ENCODE results near the gene FTSJ3.

The FTSJ3 gene

GRCh38 chr17:63819585-63820537, 7.6 kb downstream of the FTSJ3 start:
- H3K36me3 ChIP-seq (replicated peaks; ENCODE audit: insufficient read depth, low read length): peaks cover 32% of the 10 kb centered on the region
- no peak overlapping the region for H3K9ac ChIP-seq (ENCODE audit: low read length)

DNA sequence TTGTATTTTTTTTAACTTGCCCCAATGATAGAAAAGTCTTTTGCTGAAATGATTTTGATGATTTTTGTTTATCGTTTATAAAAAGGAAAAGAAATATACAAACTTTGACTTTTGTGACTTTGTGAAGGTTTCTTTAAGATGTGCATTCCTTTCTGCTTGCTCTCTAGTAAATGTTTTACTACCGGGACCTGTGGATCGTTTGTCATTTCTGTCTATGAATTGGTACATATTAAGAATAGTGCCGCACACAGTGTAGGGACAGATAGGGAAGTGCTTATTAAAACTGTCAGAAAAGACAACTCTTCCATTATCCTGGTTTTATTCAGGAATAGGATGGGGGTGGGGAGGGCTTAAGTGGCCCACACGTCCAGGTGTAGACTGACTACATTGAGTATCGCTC, 8.3 kb downstream of the FTSJ3 start:
- peaks cover 35% of the 10 kb centered on the region for H3K36me3 ChIP-seq (replicated peaks; ENCODE audit: insufficient read depth, low read length)
- no peaks in the 10 kb centered on the region for H3K9me2 ChIP-seq (replicated peaks; ENCODE audit: insufficient read depth, low read length)
- H3F3A ChIP-seq (ENCODE audit: insufficient read depth, low read length): peaks cover 10% of the 10 kb centered on the region
- H3K27ac ChIP-seq (ENCODE audit: low read length): no peak overlapping the region
- H3K9me3 ChIP-seq (replicated peaks; ENCODE audit: insufficient read depth, low read length): no peaks in the 10 kb centered on the region
- H2AFZ ChIP-seq (ENCODE audit: low read length): no peak overlapping the region
- no peaks in the 10 kb centered on the region for H4K20me1 ChIP-seq (ENCODE audit: insufficient read depth, low read length)
- no peaks in the 10 kb centered on the region for H3K4me1 ChIP-seq (ENCODE audit: low read length)
- peaks cover 24% of the 10 kb centered on the region for H3K79me2 ChIP-seq (ENCODE audit: low read length)
- H3K4me3 ChIP-seq (ENCODE audit: low read length): no peak overlapping the region
- H3K4me2 ChIP-seq (ENCODE audit: low read depth, low read length): no peak overlapping the region
- TF ChIP-seq EZH2phosphoT487 (IDR thresholded peaks at IDR 0.05; ENCODE audit: low read length): no peak
- no peak for TF ChIP-seq CTCF (IDR thresholded peaks at IDR 0.05; ENCODE audit: low read length)
- no peak for TF ChIP-seq EZH2 (optimal IDR thresholded peaks at IDR 0.05; ENCODE audit: low read depth, low read length)
- DNase-seq: no peak
- H3K27me3 ChIP-seq (replicated peaks; ENCODE audit: insufficient read depth, low read length): no peaks in the 10 kb centered on the region
- H3K9ac ChIP-seq (ENCODE audit: low read length): no peak overlapping the region

More at GRCh38 chr17:63819585-63820537, 7.6 kb downstream of the FTSJ3 start:
- Histone ChIP-seq H3K4me3 (ENCODE audit: low read length) (no peak overlapping the region), H3K4me1 (ENCODE audit: low read length) (no peaks in the 10 kb centered on the region), H3K27me3 (replicated peaks; ENCODE audit: insufficient read depth, low read length) (no peaks in the 10 kb centered on the region), H4K20me1 (ENCODE audit: insufficient read depth, low read length) (no peaks in the 10 kb centered on the region), H3K9me2 (replicated peaks; ENCODE audit: insufficient read depth, low read length) (no peaks in the 10 kb centered on the region), H3F3A (ENCODE audit: insufficient read depth, low read length) (peaks cover 10% of the 10 kb centered on the region), H3K4me2 (ENCODE audit: low read depth, low read length) (no peak overlapping the region), H2AFZ (ENCODE audit: low read length) (no peak overlapping the region), H3K79me2 (ENCODE audit: low read length) (peaks cover 30% of the 10 kb centered on the region), H3K27ac (ENCODE audit: low read length) (no peak overlapping the region), H3K9me3 (replicated peaks; ENCODE audit: insufficient read depth, low read length) (no peaks in the 10 kb centered on the region)
- DNase-seq: no peak
- TF ChIP-seq CTCF (IDR thresholded peaks at IDR 0.05; ENCODE audit: low read length) (no peak), EZH2 (optimal IDR thresholded peaks at IDR 0.05; ENCODE audit: low read depth, low read length) (no peak), EZH2phosphoT487 (IDR thresholded peaks at IDR 0.05; ENCODE audit: low read length) (no peak)

- H3K9me3 ChIP-seq (replicated peaks; ENCODE audit: insufficient read depth, low read length): no peaks in the 10 kb centered on the region
- H2AFZ ChIP-seq (ENCODE audit: low read length): no peak overlapping the region
- peaks cover 24% of the 10 kb centered on the region for H3K79me2 ChIP-seq (ENCODE audit: low read length)
- peaks cover 37% of the 10 kb centered on the region for H3K36me3 ChIP-seq (replicated peaks; ENCODE audit: insufficient read depth, low read length)
- no peak overlapping the region for H3K27ac ChIP-seq (ENCODE audit: low read length)
- peaks cover 10% of the 10 kb centered on the region for H3F3A ChIP-seq (ENCODE audit: insufficient read depth, low read length)
- no peak overlapping the region for H3K9ac ChIP-seq (ENCODE audit: low read length)
- H3K9me2 ChIP-seq (replicated peaks; ENCODE audit: insufficient read depth, low read length): no peaks in the 10 kb centered on the region
- no peaks in the 10 kb centered on the region for H3K4me1 ChIP-seq (ENCODE audit: low read length)
- TF ChIP-seq EZH2 (optimal IDR thresholded peaks at IDR 0.05; ENCODE audit: low read depth, low read length): no peak
- TF ChIP-seq EZH2phosphoT487 (IDR thresholded peaks at IDR 0.05; ENCODE audit: low read length): no peak
- TF ChIP-seq CTCF (IDR thresholded peaks at IDR 0.05; ENCODE audit: low read length): no peak
- no peaks in the 10 kb centered on the region for H3K27me3 ChIP-seq (replicated peaks; ENCODE audit: insufficient read depth, low read length)
- no peak for DNase-seq
- H4K20me1 ChIP-seq (ENCODE audit: insufficient read depth, low read length): no peaks in the 10 kb centered on the region
- H3K4me3 ChIP-seq (ENCODE audit: low read length): no peak overlapping the region
- no peak overlapping the region for H3K4me2 ChIP-seq (ENCODE audit: low read depth, low read length)
Measured at GRCh38 chr17:63817736-63818385, 9.6 kb downstream of the FTSJ3 start.
